Suprapubic skin (tissue), 4 donors: Measurements from ENCODE around the gene PMPCA.

Source experiments
- EP300 ChIP-seq: sonication (generic); formaldehyde crosslinking; IDR thresholded peaks from one replicate; pipeline ENCODE4 v1.6.1; 2017; ENCODE audit warnings: antibody characterized with exemption
- POLR2A ChIP-seq, 2 donors: fragments of 450-650 bp; IDR thresholded peaks; one replicate each; pipeline ENCODE4 v1.6.1; 2017; ENCODE audit warnings: antibody characterized with exemption in 2 of 2, mild to moderate bottlenecking in 2 of 2, moderate library complexity in 2 of 2
- POLR2AphosphoS5 ChIP-seq, 3 donors: sonication (generic); formaldehyde crosslinking; IDR thresholded peaks; one replicate each; pipeline ENCODE4 v1.6.1; 2017; ENCODE audit warnings: antibody characterized with exemption in 3 of 3
- TF ChIP-seq, protein P1 (sequence below), 2 donors: fragments of 200-600 bp in 1 of 2; fragments of 450-650 bp in 1 of 2; sonication (generic) in 1 of 2; IDR thresholded peaks; one replicate each; pipeline ENCODE4 v1.5.1; 2016 to 2019; ENCODE audit warnings: antibody characterized with exemption in 2 of 2, mild to moderate bottlenecking in 1 of 2, moderate library complexity in 1 of 2

DNA sequence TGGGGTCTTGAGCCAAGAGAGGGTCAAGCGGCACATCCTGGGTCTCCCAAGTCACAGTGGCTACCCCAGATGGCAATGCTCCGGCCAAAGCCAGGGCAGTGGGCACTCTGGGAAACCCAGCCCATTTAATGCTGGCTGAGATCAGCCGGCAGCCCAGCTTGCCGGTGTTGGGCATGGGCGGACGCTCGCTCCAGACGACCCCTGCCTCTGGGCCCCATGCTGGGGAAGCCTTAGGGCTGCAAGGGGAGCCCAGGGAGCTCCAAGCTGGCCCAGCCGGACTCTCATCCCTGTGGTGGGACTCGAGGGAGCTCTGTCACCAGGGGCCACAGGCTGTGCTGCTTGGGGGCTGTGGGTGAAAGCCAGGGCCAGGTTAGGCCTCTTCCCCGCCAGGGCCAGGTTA lies 31.1 kb upstream of the PMPCA start:
- TF ChIP-seq, protein P1, sequence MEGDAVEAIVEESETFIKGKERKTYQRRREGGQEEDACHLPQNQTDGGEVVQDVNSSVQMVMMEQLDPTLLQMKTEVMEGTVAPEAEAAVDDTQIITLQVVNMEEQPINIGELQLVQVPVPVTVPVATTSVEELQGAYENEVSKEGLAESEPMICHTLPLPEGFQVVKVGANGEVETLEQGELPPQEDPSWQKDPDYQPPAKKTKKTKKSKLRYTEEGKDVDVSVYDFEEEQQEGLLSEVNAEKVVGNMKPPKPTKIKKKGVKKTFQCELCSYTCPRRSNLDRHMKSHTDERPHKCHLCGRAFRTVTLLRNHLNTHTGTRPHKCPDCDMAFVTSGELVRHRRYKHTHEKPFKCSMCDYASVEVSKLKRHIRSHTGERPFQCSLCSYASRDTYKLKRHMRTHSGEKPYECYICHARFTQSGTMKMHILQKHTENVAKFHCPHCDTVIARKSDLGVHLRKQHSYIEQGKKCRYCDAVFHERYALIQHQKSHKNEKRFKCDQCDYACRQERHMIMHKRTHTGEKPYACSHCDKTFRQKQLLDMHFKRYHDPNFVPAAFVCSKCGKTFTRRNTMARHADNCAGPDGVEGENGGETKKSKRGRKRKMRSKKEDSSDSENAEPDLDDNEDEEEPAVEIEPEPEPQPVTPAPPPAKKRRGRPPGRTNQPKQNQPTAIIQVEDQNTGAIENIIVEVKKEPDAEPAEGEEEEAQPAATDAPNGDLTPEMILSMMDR (IDR thresholded peaks at IDR 0.05) = no peak
- TF ChIP-seq POLR2A (IDR thresholded peaks at IDR 0.05) (no peak), POLR2AphosphoS5 (IDR thresholded peaks at IDR 0.05) (no peak), EP300 (no peak)
